Stimulated activated CD8-positive, alpha-beta memory T cell treated with anti-CD3 and anti-CD28 coated beads, Interleukin-12 subunit alpha, Interleukin-12 subunit beta, amount 100 ng/mL, for 4 hours (primary cell): ENCODE data around the gene INO80.

Experiments used
- DNase-seq: peaks from one replicate; pipeline ENCODE4 v3.0.0-alpha.2; 2020; ENCODE audit warnings: low read depth

Gene INO80

GRCh38 chr15:40929660-40930429 is 186.2 kb downstream of the INO80 start:
- DNase-seq, result no peak
